CD1c-positive myeloid dendritic cell (primary cell): ENCODE measurements around the gene TMEM220.

Source experiments
- DNase-seq: peaks from one replicate; pipeline ENCODE4 v3.0.0-alpha.2; 2016; ENCODE audit errors: extremely low spot score

The TMEM220 gene

DNA sequence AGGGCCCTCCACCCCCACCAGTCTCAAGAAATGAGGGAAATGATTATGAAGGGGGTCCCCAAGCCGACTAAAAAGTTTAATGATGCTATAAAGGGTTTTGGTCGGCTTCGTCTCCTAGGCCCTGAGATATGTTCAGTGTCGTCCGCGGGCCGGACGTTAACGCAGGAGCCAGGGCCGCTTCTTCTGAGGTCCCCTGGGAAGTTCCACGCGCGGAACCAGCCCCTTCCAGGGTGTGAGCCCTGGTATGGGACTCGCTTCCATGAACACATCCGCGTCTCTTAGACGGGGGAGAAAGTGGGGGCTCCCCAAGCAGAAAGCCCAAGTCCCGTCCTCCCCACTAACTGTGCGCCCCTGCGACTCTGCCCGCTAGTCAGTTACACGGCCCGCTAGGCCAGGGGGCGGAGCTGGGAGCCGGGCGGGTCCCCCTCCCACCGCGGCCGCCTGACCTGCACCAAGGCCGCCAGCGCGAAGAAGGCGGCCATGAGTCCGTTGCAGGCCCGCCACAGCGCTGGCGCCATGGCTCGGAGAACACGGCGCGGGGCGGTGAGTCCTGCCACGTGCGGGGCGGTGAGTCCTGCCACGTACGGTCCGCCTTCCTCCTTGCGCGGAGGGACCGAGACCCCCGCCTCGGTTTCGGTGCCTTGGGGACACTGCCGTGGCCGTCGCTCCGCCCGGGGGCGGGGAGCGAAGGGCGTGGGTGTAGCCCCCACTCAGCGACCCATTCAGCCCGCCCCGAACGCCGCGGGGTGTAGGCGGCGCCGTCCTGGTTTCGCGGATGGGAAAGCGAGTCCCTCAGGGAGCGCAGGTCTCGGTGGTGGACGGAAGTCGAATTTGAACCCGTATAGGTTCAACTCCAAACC, at the start of gene TMEM220:
Gene TMEM220 (minus strand): TSS at position 690 of the 860 bp plus-strand sequence. CDS start 172 bp downstream, at position 518.
- peak; percentile 58 for DNase-seq

- DNase-seq, result no peak
Observed at GRCh38 chr17:10779609-10780008, 49.8 kb upstream of the TMEM220 start.

- no peak for DNase-seq
Observed at GRCh38 chr17:10777890-10778289, 48.1 kb upstream of the TMEM220 start.

GRCh38 chr17:10777131-10777807, 47.4 kb upstream of the TMEM220 start:
- no peak for DNase-seq

GRCh38 chr17:10776381-10776780, 46.6 kb upstream of the TMEM220 start:
- DNase-seq, result peak; percentile 12

- DNase-seq, result no peak
Observed at GRCh38 chr17:10775740-10776356, 46.0 kb upstream of the TMEM220 start.

DNA sequence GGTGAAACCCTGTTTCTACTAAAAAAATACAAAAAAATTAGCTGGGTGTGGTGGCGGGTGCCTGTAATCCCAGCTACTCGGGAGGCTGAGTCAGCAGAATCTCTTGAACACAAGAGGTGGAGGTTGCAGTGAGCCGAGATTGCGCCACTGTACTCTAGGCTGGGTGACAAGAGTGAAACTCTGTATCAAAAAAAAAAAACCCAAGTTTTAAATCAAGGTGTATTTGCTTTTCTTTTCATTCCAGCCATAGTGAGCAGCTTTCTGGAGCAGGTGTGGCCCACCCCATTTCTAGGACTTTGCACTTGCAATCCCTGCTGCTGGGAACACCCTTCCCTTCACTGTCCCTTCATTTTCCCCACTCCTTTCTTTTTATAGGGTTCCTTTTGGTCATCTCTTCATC, 45.2 kb upstream of the TMEM220 start:
- no peak for DNase-seq

GRCh38 chr17:10773391-10773790, 43.6 kb upstream of the TMEM220 start:
- DNase-seq, result no peak

DNA sequence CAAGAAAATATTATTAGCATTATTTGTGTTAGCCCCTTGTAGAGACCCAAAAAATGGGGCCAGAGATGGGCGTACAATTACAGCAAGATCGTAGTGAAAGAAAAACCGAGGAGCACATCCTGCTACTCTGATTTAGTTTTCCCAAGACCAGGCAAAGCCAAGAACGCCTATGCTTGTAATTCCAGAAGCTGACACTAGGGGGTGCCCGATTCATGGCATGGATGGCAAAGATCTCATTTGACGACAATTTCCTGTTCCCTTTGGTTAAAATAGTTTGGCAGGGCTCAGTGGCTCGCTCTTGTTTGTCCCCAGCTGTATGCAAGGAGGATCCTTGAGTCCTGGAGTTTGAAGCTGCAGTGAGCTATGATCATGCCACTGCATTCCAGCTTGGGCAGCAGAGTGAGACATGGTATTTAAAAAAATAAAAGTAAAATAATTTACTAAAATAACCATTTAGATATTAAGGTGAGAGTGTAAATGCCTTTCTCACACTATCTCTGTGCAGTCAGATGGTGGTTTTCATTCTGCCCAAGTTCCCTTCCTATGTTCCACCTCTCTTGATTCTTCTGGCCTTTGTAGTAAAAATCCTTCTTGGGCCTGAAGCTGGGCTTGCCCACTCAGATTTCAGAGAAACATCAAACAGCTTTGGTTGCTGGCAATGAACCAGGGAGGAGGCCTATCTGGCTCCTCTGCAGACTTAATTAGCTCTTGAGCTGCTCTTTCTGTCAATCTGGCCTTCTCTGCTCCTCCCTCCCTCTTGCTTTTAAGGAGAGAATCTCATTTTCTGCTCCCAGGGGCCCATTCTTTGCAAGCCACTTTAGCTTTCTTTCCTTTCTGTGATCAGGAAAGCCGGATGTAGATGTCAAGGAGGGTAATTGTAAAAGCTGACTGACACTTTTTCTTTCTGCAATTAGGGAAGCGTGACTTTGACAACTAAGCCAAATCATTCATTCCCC, 42.9 kb upstream of the TMEM220 start:
- DNase-seq, result peak; percentile 79

DNA sequence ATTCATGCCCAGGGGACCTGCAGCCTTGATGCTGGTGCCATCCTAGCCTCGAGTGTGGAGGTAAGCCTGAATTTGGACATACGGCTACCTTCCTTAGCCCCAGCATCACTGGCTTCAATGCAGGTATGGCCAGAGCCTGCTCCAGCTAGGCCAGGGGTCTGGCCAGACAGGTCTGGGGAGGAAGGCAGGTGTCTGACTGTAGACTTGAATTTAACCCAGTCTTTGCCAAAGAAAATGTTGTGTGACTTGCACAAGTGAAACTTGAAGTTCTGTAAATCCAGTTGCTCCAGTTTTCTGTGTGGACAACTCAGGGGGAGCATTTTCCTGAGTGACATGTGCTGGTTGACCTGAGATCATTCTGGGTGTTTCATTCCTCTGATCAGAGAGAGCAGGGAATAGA, 41.3 kb upstream of the TMEM220 start:
- no peak for DNase-seq

DNA sequence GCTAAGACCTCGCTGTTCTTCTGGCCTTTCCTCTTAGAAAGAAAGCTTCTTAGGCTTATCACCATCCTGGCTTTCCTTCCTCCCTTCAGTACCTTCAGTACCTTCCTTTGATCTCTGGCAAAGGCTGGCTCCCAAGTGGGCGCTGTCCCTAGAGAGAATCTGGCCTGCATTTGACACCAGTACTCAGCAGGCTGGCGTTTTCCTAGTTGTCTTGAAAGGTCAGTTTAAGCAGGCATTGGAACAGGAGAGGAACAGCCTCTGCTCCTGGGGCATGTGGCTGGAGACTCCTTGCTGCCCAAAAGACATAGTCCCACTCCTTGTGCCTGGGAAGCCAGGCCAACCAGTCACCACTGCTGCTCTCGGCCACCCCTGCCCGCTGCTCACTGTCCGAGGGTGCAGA, 40.0 kb upstream of the TMEM220 start:
- DNase-seq, result no peak

DNA sequence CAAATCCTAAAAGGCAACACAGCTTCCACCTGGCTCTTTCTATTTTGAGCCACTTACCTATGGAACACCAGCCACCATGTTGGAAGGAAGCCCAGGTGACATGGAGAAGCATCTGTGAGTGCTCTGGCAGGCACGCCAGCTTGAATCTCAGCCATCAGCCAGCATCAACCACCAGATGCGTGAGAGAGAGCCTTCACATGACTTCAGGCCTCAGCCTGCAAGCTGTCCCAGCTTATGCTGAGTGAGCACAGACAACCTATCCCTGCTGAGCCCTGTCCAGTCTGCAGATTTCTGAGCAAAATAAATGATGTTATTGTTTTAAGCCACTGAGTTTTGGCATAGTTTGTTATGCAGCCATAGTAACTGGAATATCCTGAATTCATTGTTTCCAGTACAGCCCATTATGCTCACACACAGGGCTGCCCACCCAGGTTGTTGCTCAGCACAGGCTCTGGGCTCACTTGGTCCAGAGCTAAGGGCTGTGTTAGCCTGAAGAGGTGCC, 39.0 kb upstream of the TMEM220 start:
- DNase-seq, result no peak

GRCh38 chr17:10767232-10767631, 37.4 kb upstream of the TMEM220 start:
- no peak for DNase-seq

DNA sequence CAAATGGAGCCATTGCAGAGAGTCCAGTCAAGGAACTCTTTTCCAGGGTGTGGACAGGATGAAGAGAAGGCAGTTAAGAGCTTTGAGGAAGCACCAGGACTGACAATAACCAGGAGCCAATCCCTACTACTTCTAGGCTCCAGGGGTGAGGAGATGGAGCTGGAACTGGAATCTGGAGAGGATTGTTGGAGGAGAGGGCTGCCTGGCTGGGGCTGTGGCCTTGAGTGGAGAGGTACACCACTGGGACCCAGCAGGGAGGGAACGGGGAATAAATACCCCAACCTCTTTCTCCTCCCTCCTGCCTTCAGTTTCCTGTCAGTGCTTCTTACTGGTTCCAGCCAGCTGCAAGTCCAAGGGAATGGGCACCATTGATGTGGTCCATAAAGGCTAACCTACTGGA, 32.2 kb upstream of the TMEM220 start:
- DNase-seq, result no peak

- no peak for DNase-seq
Observed at GRCh38 chr17:10761281-10761680, 31.5 kb upstream of the TMEM220 start.

DNA sequence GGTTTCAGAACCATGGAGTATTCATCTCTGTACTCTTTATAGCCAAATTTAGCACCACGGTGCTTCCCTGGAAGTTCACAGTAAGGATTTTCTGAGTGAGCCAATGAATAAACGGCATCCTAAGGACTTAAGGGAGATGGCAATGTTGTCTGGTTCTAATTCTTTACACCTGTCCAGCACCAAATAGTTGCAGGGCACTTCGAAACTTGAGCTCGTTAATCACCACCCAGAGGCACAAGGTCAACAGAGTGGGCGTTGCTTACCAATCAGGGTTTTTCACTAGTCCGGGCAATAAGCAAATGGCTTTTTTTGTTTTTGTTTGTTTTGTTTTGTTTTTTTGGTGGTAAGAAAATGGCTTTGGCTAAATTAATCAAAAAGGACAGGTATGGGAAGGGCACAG, 28.2 kb upstream of the TMEM220 start:
- DNase-seq, result no peak

DNA sequence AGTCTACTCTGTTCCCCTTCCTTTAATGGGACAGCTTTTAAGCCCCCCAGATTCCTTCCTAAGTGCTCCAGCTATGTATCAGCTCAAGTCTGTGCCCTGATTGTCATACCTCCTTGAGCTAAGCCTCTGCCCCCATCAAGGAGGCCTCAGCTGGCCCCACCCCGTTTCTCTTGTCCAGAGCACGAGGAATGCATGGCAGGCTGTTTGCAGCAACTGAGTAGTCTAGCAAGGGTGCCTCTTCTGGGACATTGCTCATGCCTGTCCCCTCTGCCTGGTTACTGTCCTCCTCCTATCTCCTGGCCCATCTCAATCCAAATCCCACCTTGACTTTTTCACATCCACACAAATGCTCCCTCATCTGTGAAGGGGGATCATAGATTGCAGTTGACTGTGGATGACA, 27.8 kb upstream of the TMEM220 start:
- no peak for DNase-seq

GRCh38 chr17:10757067-10757466, 27.2 kb upstream of the TMEM220 start:
- no peak for DNase-seq

DNA sequence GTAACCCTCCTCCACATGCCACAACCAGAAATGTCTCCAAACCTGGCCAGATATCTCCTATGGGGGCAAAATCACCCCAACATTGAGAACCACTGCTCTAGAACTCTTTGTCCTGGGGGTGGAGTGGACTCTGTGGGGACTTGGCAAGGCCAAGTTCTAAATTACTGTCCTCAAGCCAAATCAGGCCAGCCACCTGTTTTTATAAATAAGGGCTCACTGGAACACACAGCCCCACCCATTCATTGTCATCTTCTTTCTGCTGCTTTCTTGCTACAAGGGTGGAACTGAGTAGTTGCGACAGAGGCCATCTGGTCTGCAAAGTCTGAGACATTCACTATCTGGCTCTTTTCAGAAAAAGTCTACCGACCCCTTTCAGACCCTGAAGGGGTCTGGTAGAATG, 26.8 kb upstream of the TMEM220 start:
- DNase-seq, result no peak

- no peak for DNase-seq
Observed at GRCh38 chr17:10756185-10756584, 26.4 kb upstream of the TMEM220 start.

- DNase-seq, result no peak
Observed at GRCh38 chr17:10755592-10756127, 25.8 kb upstream of the TMEM220 start.
